GM12874 (cell line): ENCODE results near the gene MYO1G.

Experiments used
- TF ChIP-seq, protein P1 (sequence below): IDR thresholded peaks from 2 replicates; pipeline ENCODE4 v1.5.1; 2011; ENCODE audit warnings: low read depth, mild to moderate bottlenecking, control low read depth, low read length, moderate library complexity; ENCODE audit not compliant: insufficient read depth

Gene MYO1G

DNA sequence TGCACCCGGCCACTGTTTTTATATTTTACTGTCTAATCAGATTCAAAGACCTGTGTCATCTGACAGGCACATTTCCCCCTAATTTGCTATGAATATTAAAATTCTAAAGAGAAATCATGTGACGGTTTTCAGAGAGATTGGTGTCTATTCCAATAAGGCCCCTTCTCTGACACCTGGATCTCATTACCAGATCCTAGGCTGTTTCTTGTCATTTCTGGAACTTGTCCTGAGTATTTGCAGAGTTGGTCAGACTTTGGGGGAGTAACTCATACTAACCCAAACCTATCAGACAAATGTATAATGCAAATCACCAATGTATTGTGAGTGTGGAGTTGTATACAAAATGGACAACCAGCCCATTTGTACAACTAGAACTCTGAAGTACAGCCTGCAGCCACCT, 29.5 kb downstream of the MYO1G start:
- TF ChIP-seq, protein P1, sequence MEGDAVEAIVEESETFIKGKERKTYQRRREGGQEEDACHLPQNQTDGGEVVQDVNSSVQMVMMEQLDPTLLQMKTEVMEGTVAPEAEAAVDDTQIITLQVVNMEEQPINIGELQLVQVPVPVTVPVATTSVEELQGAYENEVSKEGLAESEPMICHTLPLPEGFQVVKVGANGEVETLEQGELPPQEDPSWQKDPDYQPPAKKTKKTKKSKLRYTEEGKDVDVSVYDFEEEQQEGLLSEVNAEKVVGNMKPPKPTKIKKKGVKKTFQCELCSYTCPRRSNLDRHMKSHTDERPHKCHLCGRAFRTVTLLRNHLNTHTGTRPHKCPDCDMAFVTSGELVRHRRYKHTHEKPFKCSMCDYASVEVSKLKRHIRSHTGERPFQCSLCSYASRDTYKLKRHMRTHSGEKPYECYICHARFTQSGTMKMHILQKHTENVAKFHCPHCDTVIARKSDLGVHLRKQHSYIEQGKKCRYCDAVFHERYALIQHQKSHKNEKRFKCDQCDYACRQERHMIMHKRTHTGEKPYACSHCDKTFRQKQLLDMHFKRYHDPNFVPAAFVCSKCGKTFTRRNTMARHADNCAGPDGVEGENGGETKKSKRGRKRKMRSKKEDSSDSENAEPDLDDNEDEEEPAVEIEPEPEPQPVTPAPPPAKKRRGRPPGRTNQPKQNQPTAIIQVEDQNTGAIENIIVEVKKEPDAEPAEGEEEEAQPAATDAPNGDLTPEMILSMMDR: no peak

DNA sequence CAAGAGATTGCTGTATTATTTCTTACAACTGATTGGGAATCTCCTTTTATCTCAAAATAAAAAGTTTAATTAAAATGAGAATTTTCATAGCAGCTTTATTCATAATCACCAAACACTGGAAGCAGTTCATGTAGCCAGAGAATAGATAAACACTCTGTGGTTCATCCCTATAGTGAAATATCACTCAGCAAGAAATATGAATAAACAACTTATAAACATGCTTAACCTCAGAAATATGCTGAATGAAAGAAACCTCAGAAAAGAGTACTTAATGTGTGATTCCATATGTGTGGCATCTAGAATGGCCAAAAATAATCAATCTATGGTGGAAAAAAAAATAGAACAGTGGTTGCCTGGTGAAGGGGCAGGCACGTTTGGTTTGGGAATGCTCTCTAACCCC, 33.3 kb downstream of the MYO1G start:
- TF ChIP-seq, protein P1: no peak

DNA sequence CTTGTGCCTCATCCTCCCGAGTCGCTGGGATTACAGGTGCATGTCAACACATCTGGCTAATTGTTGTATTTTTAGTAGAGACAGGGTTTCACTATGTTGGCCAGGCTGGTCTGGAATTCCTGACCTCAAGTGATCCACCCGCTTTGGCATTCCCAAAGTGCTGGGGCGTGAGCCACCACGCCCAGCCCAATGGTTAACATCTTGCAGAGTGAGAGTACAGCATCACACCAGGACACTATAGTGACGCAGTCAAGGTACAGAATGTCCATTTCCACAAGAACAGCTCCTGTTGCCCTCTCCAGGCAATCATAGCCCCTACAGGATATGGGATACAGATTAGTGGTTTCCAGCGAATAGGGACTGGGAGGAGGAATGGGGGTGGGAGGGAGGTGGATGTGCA, 34.0 kb downstream of the MYO1G start:
- TF ChIP-seq, protein P1: no peak

DNA sequence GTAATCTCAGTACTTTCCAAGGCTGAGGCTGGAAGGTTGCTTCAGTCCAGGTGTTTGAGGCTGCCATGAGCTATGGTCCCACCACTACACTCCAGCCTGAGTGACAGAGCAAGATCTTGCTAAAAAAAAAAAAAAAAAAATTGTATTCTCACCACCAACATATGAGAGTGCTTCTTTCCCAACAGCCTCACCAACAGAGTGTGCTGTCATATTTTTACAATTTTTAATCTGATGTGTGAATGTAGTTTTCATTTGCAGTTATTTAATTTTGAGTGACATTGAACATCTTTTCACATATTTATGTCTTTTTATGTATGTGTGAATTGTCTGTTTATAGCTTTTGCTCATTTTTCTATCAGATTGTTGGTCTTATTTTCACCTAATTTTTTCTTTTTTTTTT, 35.2 kb downstream of the MYO1G start:
- TF ChIP-seq, protein P1: no peak

DNA sequence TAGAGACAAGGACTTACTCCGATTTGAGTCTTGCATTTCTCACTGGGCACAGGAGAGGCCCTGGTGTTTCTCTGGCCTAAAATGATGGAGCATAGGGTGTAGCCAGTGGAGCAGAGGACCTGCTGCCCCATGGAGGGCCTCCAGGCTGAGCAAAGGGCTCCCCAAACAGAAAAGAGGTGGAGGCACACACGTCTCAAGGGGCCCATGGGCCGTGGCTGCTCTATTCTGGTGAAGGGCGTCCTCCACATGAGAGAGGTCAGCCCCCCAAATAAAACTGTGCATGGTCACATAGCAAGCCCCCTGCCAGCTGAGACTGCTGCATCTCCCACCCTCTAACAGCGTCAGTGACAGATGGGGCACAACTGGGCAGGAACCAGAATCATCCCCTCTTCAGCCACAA, 41.4 kb downstream of the MYO1G start:
- TF ChIP-seq, protein P1: no peak

DNA sequence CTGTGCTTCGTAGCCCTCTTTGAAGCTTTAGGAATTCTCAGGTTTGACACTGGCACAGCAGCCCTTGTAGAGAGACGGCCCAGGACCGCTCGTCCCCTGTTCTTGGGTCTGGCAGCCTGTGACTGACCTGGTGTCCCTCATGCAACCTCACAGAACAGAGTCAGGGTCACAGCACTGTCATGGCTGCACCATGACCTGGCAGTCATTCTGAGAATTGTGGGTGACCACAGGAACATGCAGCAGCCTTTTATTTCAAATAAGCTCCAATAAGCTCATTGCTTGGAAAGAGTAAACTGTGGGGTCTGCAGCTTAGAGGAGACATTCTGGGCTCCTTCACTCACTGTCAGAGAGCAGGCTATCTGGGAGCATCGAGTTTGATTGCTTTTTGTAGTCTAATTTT, 42.5 kb downstream of the MYO1G start:
- TF ChIP-seq, protein P1: no peak

DNA sequence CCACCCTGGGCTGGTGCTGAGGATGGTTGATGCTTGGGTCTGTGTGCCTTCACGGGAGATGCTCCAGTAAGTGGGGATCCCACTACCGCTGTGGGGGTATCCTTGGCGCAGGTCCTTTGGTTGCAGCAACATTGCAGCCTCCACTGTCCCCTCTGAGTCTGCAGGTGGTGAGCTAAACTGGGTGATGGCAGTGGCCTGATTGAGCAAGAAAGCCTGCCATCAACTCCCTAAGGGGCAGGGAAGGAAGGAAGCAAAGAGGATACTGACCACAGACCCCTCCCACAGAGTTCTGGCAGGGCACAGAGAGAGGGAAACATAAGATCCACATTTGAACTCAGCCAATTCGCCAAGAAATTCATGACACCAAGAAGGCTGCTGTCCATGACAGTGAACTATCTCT, 43.2 kb downstream of the MYO1G start:
- TF ChIP-seq, protein P1: no peak

DNA sequence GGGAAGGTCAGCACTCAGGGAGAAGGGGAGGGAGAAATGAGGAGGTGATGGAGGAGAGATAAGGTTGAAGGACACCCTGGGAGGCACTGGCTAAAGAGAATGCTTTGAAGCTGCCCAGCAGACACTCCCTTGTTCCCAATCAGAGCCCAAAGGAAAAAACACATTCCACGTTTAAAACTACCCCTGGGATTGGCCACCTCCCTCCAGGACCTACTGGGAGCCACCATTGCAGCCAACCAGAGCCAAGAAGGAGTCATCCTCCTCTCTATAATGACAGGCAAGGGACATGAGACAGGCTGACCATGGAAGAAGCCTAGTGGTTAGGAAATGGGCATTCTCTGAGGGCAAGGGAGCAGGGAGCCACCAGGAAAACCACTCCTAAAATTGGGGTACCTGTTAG, 43.8 kb downstream of the MYO1G start:
- TF ChIP-seq, protein P1: no peak
